HepG2 (cell line): ENCODE results near the gene CAMK1D. TPM values are rescaled to one million over a fixed set of nuclear protein-coding genes. Genes with fewer than 3 reads are reported as not detected.
A peak's percentile ranks its signal among the peaks of the same experiment; 100 is the strongest.

ENCODE experiments used
- ATAC-seq: fragments of 200-7000 bp; cut with Tn5 transposase; 3 replicates; pipeline ENCODE4 v1.9.1; 2020; ENCODE audit warnings: mild to moderate bottlenecking, moderate library complexity
- BruUV-seq: library from RNA; stranded (reverse); fragments of 400-500 nt; replicated peaks from 2 replicates; lab custom pipeline; 2021; lab: Mats Ljungman, UMichigan
- CTCF ChIA-PET: fragments of 300-600 bp; formaldehyde crosslinking; extraction: SDS; loops from one replicate; lab custom pipeline; 2021; ENCODE audit warnings: low total read pairs, inconsistent platforms, low intra/inter-chr PET ratio; lab: Yijun Ruan, JAX
- POLR2A ChIA-PET: fragments of 350-600 bp; sonication (Branson Sonifier 250); formaldehyde crosslinking; loops from one replicate; lab custom pipeline; 2020; ENCODE audit warnings: antibody characterized with exemption, inconsistent platforms; lab: Yijun Ruan, JAX
- DNase-seq: peaks from one replicate; pipeline ENCODE4 v3.0.0-alpha.2; 2015; ENCODE audit warnings: low spot score
- FAIRE-seq: peaks from 3 replicates; lab custom pipeline; 2011; peaks lifted over from hg19 to GRCh38; lab: Jason Lieb, UNC
- H2AFZ ChIP-seq: one replicate; pipeline ENCODE4 v1.6.1; 2011; ENCODE audit warnings: low read length, inconsistent platforms
- H3K27ac ChIP-seq: fragments of 300-600 bp; 3 replicates; pipeline ENCODE4 v1.8.0; 2011; ENCODE audit warnings: mixed run types, mild to moderate bottlenecking, mixed read lengths, low read length, inconsistent platforms; ENCODE audit not compliant: insufficient read depth; ENCODE audit errors: extremely low read length
- H3K27me3 ChIP-seq, 2 experiments: fragments of 200-600 bp in 1 of 2; 2 replicates in 1 of 2; 3 replicates in 1 of 2; pipeline versions ENCODE4 v1.6.0 to v1.8.0; 2011; ENCODE audit warnings: low read length in 2 of 2, mild to moderate bottlenecking in 2 of 2, moderate library complexity in 2 of 2, inconsistent platforms in 1 of 2; ENCODE audit not compliant: insufficient read depth in 2 of 2, control insufficient read depth in 1 of 2
- H3K36me3 ChIP-seq, 2 experiments: fragments of 200-600 bp in 1 of 2; replicated peaks in 1 of 2; 2 replicates in 1 of 2; 3 replicates in 1 of 2; pipeline versions ENCODE4 v1.5.1 to v1.8.0; 2011; ENCODE audit warnings: low read length in 2 of 2, inconsistent platforms in 1 of 2; ENCODE audit not compliant: insufficient read depth in 2 of 2, control insufficient read depth in 1 of 2
- H3K4me1 ChIP-seq: 2 replicates; pipeline ENCODE4 v1.5.1; 2012; ENCODE audit warnings: low read length, inconsistent platforms; ENCODE audit not compliant: insufficient read depth
- H3K4me2 ChIP-seq: 2 replicates; pipeline ENCODE4 v1.6.0; 2011; ENCODE audit warnings: low read depth, low read length, inconsistent platforms
- H3K4me3 ChIP-seq, 3 experiments: fragments of 200-600 bp in 1 of 3; sonication (generic), shearing (Covaris generic) in 1 of 3; replicated peaks in 1 of 3; 2 replicates each; pipeline ENCODE4 v1.5.1; 2011 to 2016; ENCODE audit warnings: low read length in 3 of 3, inconsistent platforms in 2 of 3, low read depth in 2 of 3, mild to moderate bottlenecking in 2 of 3, control low read depth in 1 of 3, mixed read lengths in 1 of 3; ENCODE audit not compliant: insufficient read depth in 1 of 3
- H3K79me2 ChIP-seq: one replicate; pipeline ENCODE4 v1.6.1; 2011; ENCODE audit warnings: low read length, inconsistent platforms; ENCODE audit not compliant: insufficient read depth
- H3K9ac ChIP-seq: 2 replicates; pipeline ENCODE4 v1.6.0; 2011; ENCODE audit warnings: mild to moderate bottlenecking, low read depth, low read length, inconsistent platforms; ENCODE audit not compliant: insufficient read depth
- H3K9me3 ChIP-seq: 2 replicates; pipeline ENCODE4 v1.5.1; 2012; ENCODE audit warnings: mild to moderate bottlenecking, low read length
- H4K20me1 ChIP-seq: 2 replicates; pipeline ENCODE4 v1.6.0; 2011; ENCODE audit warnings: inconsistent platforms, mild to moderate bottlenecking, low read length, moderate library complexity; ENCODE audit not compliant: insufficient read depth
- ARNT ChIP-seq: fragments of 450-650 bp; IDR thresholded peaks from 2 replicates; pipeline ENCODE4 v1.6.1; 2017
- ATF7-NPFF ChIP-seq: sonication (generic); formaldehyde crosslinking; IDR thresholded peaks from 2 replicates; pipeline ENCODE4 v1.8.1; 2023; ENCODE audit warnings: mild to moderate bottlenecking, low read depth, missing genetic modification reagents, moderate library complexity
- BRD4 ChIP-seq: sonication (generic); formaldehyde crosslinking; IDR thresholded peaks from 2 replicates; pipeline ENCODE4 v1.4.0; 2020; ENCODE audit warnings: missing genetic modification reagents
- CENPBD1 ChIP-seq: sonication (generic); formaldehyde crosslinking; IDR thresholded peaks from 2 replicates; pipeline ENCODE4 v1.8.0; 2022; ENCODE audit warnings: missing genetic modification reagents, low read depth, mild to moderate bottlenecking, borderline replicate concordance
- DR1 ChIP-seq: sonication (generic); formaldehyde crosslinking; IDR thresholded peaks from 2 replicates; pipeline ENCODE4 v1.8.0; 2021; ENCODE audit warnings: mild to moderate bottlenecking, missing genetic modification reagents, inconsistent platforms
- FOXP1 ChIP-seq, 2 experiments: fragments of 450-650 bp in 1 of 2; IDR thresholded peaks; 2 replicates each; pipeline ENCODE4 v1.6.1; 2017 to 2018; ENCODE audit warnings: antibody characterized with exemption in 1 of 2
- HDAC1 ChIP-seq: sonication (generic); formaldehyde crosslinking; IDR thresholded peaks from 2 replicates; pipeline ENCODE4 v1.5.1; 2020; ENCODE audit warnings: mild to moderate bottlenecking, missing genetic modification reagents
- HHEX ChIP-seq: IDR thresholded peaks from 2 replicates; pipeline ENCODE4 v1.6.1; 2016; ENCODE audit warnings: control low read depth
- RNF2 ChIP-seq: fragments of 450-650 bp; conservative IDR thresholded peaks from 2 replicates; pipeline ENCODE4 v1.6.1; 2016; ENCODE audit warnings: low read depth
- U2AF2 ChIP-seq: fragments of 200-400 bp; formaldehyde crosslinking; IDR thresholded peaks from 2 replicates; pipeline ENCODE4 v1.6.1; 2017; ENCODE audit warnings: low read depth, mild to moderate bottlenecking, low read length
- ZNF44 ChIP-seq: sonication (generic); formaldehyde crosslinking; IDR thresholded peaks from 2 replicates; pipeline ENCODE4 v1.5.1; 2020; ENCODE audit warnings: mild to moderate bottlenecking, missing genetic modification reagents
- ZNF570 ChIP-seq: sonication (generic); formaldehyde crosslinking; IDR thresholded peaks from 2 replicates; pipeline ENCODE4 v1.4.0; 2020; ENCODE audit warnings: mild to moderate bottlenecking, missing genetic modification reagents, borderline replicate concordance
- ZNF670 ChIP-seq: sonication (generic); formaldehyde crosslinking; IDR thresholded peaks from 2 replicates; pipeline ENCODE4 v1.8.0; 2022; ENCODE audit warnings: mild to moderate bottlenecking, missing genetic modification reagents, borderline replicate concordance
- ZXDC ChIP-seq: sonication (generic); formaldehyde crosslinking; IDR thresholded peaks from 2 replicates; pipeline ENCODE4 v1.5.0; 2020; ENCODE audit warnings: mild to moderate bottlenecking, missing genetic modification reagents
- WGBS: methylation state at CpG from one replicate; pipeline ENCODE4 v1.1.6; 2017; ENCODE audit warnings: low lambda C conversion rate; 5-methylcytosine and 5-hydroxymethylcytosine counted together
- in situ Hi-C: cut with HindIII; loops from 2 replicates; pipeline ENCODE4 v1.10.0; 2017; ENCODE audit warnings: low pct_unique_long_range_greater_than_20kb; ENCODE audit not compliant: extremely low pct_ligation_motif_present
- intact Hi-C: fragments of 100-400 bp; cut with micrococcal nuclease; formaldehyde crosslinking; loops from one replicate; pipeline ENCODE4 v1.10.0; 2022; ENCODE audit not compliant: unreplicated experiment
- polyA plus RNA-seq, 8 experiments: library from polyadenylated mRNA; depleted of rRNA in 3 of 8; stranded (reverse) in 7 of 8; unstranded in 1 of 8; fragments of >200 nt; fragmentation: Illumina TruSeq in 4 of 8; extraction: Trizol in 4 of 8; gene quantifications; 2 replicates each; pipeline versions ENCODE4 v1.2.1 to v1.2.3, GENCODE V29; 2011 to 2016; ENCODE audit warnings: low read depth in 4 of 8, missing spikeins in 1 of 8, mixed read lengths in 1 of 8; ENCODE audit not compliant: insufficient read depth in 1 of 8
- total RNA-seq, 5 experiments: library from RNA; depleted of rRNA; stranded (reverse); fragments of >200 nt; fragmentation: Illumina TruSeq; extraction: Trizol; gene quantifications; 2 replicates each; pipeline ENCODE4 v1.2.3, GENCODE V29; 2016; ENCODE audit warnings: low read depth in 1 of 5

The CAMK1D gene
- total and polyA plus RNA-seq, 2 of the 13 experiments (the other 11 are each of a cell fraction or from before 2014, with no cell fraction given): under 0.01 TPM; not detected in 1

GRCh38 chr10:12606461-12606860 is 257.1 kb downstream of the CAMK1D start:
- Histone ChIP-seq H2AFZ (no peak overlapping the region), H3K9me3 (no peaks in the 10 kb centered on the region), H4K20me1 (no peaks in the 10 kb centered on the region), H3K27me3 (peaks cover 2 to 5% of the 10 kb centered on the region in 2 experiments; a peak in 2 of 5 replicates), H3K79me2 (no peaks in the 10 kb centered on the region), H3K36me3 (no peaks in the 10 kb centered on the region), H3K4me1 (peaks cover 28% of the 10 kb centered on the region), H3K9ac (no peak overlapping the region), H3K4me3 (no peak overlapping the region), H3K4me2 (0 out of 2 replicates have a peak overlapping the region, but pooled peaks have one; percentile 64), H3K27ac (no peak overlapping the region)
- 81% methylated on average over 10 of the region's 12 CpGs for WGBS
- in situ Hi-C loops (no loop called here), intact Hi-C loops (no loop called here)
- ATAC-seq (no peak), DNase-seq (no peak), FAIRE-seq (no peak)
- POLR2A ChIA-PET: no interaction called here
- no TSS peak for BruUV-seq
- CTCF ChIA-PET: no interaction called here
- TF ChIP-seq HDAC1 (CRISPR knock-in tag) (no peak), ZNF44 (no peak), HHEX (CRISPR knock-in tag) (no peak), FOXP1 (IDR thresholded peaks at IDR 0.05) (no peak), FOXP1 (CRISPR knock-in tag; IDR thresholded peaks at IDR 0.05) (no peak), ZNF570 (CRISPR knock-in tag) (no peak), ATF7-NPFF (CRISPR knock-in tag) (no peak), DR1 (CRISPR knock-in tag) (no peak), ZNF670 (CRISPR knock-in tag) (no peak), RNF2 (no peak), ARNT (no peak), ZXDC (CRISPR knock-in tag) (no peak), U2AF2 (no peak), BRD4 (no peak), CENPBD1 (CRISPR knock-in tag) (no peak)
